Ishikawa (cell line): ENCODE measurements around the gene LRCOL1.

Source experiments
- CEBPB ChIP-seq: IDR thresholded peaks from 2 replicates; pipeline ENCODE4 v1.6.1; 2012
- CREB1 ChIP-seq: IDR thresholded peaks from 2 replicates; pipeline ENCODE4 v1.6.1; 2012; ENCODE audit warnings: low read depth
- EGR1 ChIP-seq: IDR thresholded peaks from 2 replicates; pipeline ENCODE4 v1.6.1; 2012
- EP300 ChIP-seq: IDR thresholded peaks from 2 replicates; pipeline ENCODE4 v1.6.1; 2012; ENCODE audit warnings: borderline replicate concordance
- FOXM1 ChIP-seq: IDR thresholded peaks from 2 replicates; pipeline ENCODE4 v1.6.1; 2012; ENCODE audit warnings: low read depth, borderline replicate concordance
- RAD21 ChIP-seq: IDR thresholded peaks from 2 replicates; pipeline ENCODE4 v1.6.1; 2012; ENCODE audit warnings: low read depth
- TAF1 ChIP-seq: IDR thresholded peaks from 2 replicates; pipeline ENCODE4 v1.6.1; 2012; ENCODE audit warnings: low read depth, mild to moderate bottlenecking
- TCF12 ChIP-seq: IDR thresholded peaks from 2 replicates; pipeline ENCODE4 v1.6.1; 2012; ENCODE audit warnings: low read depth
- YY1 ChIP-seq: IDR thresholded peaks from 2 replicates; pipeline ENCODE4 v1.6.1; 2012; ENCODE audit warnings: low read depth
- ZBTB7A ChIP-seq: IDR thresholded peaks from 2 replicates; pipeline ENCODE4 v1.6.1; 2012; ENCODE audit warnings: low read depth
- TF ChIP-seq, protein P1 (sequence below): IDR thresholded peaks from 2 replicates; pipeline ENCODE4 v1.6.1; 2012
- TF ChIP-seq, protein P2 (sequence below): IDR thresholded peaks from 2 replicates; pipeline ENCODE4 v1.6.1; 2012
- TF ChIP-seq, protein P3 (sequence below): IDR thresholded peaks from 2 replicates; pipeline ENCODE4 v1.6.1; 2012; ENCODE audit warnings: low read depth, mild to moderate bottlenecking

DNA sequence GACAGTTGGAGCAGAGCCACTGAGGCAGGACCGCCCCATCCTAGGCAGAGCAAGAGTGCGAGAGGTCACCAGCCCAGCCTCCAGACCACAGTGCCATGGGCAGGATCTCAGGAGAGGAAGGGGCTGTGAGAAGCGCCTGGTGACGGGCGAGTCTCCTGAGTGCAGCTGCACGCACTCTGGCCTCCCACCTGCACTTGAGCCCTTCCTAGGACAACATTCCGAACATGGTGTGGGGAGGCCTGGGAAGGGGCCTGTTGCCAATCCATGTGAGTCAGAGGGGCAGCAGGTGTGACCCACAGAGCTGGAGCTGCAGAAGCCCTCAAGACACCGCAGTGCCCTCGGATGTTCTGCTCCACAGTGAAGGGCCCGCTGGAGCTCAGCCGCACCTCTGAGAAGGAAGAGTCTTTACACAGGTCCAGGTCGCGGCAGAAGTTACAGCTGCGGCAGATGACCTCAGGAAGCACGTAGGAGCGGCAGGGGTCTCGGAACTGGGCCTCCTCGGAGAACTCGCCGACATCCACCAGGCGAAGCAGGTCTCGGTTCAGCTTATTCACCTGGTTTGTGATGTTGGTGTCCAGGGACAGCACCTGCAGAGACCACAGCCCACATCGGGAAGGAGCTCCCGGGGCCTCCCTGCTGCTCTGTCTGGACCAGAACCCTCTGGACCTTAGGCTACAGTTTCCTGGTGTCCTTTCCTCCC, 15.5 kb upstream of the LRCOL1 start:
- TF ChIP-seq YY1 = no peak
- no peak for TF ChIP-seq EGR1
- TF ChIP-seq RAD21 = no peak
- no peak for TF ChIP-seq TAF1
- TF ChIP-seq CREB1 = no peak
- TF ChIP-seq EP300 = no peak
- no peak for TF ChIP-seq FOXM1
- TF ChIP-seq, protein P1, sequence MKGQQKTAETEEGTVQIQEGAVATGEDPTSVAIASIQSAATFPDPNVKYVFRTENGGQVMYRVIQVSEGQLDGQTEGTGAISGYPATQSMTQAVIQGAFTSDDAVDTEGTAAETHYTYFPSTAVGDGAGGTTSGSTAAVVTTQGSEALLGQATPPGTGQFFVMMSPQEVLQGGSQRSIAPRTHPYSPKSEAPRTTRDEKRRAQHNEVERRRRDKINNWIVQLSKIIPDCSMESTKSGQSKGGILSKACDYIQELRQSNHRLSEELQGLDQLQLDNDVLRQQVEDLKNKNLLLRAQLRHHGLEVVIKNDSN = no peak
- TF ChIP-seq TCF12 = no peak
- TF ChIP-seq, protein P2, sequence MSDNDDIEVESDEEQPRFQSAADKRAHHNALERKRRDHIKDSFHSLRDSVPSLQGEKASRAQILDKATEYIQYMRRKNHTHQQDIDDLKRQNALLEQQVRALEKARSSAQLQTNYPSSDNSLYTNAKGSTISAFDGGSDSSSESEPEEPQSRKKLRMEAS = no peak
- TF ChIP-seq ZBTB7A = no peak
- TF ChIP-seq, protein P3, sequence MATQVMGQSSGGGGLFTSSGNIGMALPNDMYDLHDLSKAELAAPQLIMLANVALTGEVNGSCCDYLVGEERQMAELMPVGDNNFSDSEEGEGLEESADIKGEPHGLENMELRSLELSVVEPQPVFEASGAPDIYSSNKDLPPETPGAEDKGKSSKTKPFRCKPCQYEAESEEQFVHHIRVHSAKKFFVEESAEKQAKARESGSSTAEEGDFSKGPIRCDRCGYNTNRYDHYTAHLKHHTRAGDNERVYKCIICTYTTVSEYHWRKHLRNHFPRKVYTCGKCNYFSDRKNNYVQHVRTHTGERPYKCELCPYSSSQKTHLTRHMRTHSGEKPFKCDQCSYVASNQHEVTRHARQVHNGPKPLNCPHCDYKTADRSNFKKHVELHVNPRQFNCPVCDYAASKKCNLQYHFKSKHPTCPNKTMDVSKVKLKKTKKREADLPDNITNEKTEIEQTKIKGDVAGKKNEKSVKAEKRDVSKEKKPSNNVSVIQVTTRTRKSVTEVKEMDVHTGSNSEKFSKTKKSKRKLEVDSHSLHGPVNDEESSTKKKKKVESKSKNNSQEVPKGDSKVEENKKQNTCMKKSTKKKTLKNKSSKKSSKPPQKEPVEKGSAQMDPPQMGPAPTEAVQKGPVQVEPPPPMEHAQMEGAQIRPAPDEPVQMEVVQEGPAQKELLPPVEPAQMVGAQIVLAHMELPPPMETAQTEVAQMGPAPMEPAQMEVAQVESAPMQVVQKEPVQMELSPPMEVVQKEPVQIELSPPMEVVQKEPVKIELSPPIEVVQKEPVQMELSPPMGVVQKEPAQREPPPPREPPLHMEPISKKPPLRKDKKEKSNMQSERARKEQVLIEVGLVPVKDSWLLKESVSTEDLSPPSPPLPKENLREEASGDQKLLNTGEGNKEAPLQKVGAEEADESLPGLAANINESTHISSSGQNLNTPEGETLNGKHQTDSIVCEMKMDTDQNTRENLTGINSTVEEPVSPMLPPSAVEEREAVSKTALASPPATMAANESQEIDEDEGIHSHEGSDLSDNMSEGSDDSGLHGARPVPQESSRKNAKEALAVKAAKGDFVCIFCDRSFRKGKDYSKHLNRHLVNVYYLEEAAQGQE = no peak
- no peak for TF ChIP-seq CEBPB
